ENCODE measurements around the gene FGA.
"Not testable (repeated sequence)": the region's sequence is repeated elsewhere in the genome, so short reads cannot be mapped to it uniquely, and the experiment has no call there.

The FGA gene

DNA sequence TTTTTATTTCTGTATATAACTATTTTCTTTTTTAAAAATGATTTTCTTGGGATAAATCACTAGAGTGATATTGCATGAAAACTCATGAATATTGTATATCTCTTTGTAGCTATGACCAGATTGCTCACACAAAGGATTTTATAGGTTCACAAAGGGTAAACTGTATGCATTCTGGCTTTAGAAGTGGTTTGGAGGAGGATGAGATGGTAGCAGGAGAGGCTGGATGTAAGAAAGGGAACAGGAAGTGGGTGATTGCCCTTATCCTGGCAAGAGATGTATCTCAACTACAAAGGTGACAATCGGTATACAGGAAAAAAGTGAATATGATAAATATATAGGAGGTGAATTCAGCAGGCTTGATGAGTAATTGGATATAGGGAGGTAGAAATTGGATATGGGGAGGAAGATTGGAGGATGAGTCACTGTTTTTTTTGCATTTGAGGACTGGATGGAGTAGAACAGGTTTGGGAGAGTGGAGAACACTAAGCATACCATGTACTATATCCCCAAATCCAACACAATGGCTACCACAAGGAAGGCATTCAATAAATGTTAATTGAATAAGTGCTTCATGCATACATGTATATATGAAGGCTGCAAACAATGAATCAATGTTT lies 12.0 kb upstream of the FGA start:
- Histone ChIP-seq H3K4me2 (ENCODE audit: low read length) (no peak overlapping the region), H3K4me3 (ENCODE audit: low read depth, low read length) (no peak overlapping the region), H3K23ac (ENCODE audit: low read length) (no peak overlapping the region), H2BK120ac (ENCODE audit: insufficient read depth, low read length, poor library complexity) (no peak overlapping the region), H3K14ac (ENCODE audit: low read length) (no peak overlapping the region), H3K9me3 (ENCODE audit: insufficient read depth, low read depth, low read length) (no peaks in the 10 kb centered on the region), H4K12ac (ENCODE audit: low read depth, low read length) (no peak overlapping the region), H4K8ac (ENCODE audit: low read depth, low read length) (no peak overlapping the region), H2BK12ac (ENCODE audit: low read length) (no peak overlapping the region), H2AK5ac (ENCODE audit: low read length) (no peak overlapping the region), H3K27me3 (ENCODE audit: insufficient read depth, low read length) (no peaks in the 10 kb centered on the region), H3K4me1 (ENCODE audit: control insufficient read depth in 1 of 2, insufficient read depth in 2 of 2, low read length in 2 of 2) (no peaks in the 10 kb centered on the region), H3K36me3 (ENCODE audit: control insufficient read depth in 1 of 2, insufficient read depth in 2 of 2, low read length in 2 of 2) (no peaks in the 10 kb centered on the region), H4K91ac (ENCODE audit: low read depth, low read length) (no peak overlapping the region), H2BK5ac (ENCODE audit: low read depth, low read length, poor library complexity) (no peak overlapping the region), H3K9ac (ENCODE audit: low read length) (no peak overlapping the region), H3K18ac (ENCODE audit: low read length) (no peak overlapping the region), H2AFZ (ENCODE audit: insufficient read depth, low read length, poor library complexity) (no peak overlapping the region), H3K27ac (ENCODE audit: low read depth, low read length) (no peak overlapping the region), H3K79me1 (ENCODE audit: low read length) (no peaks in the 10 kb centered on the region), H3K79me2 (ENCODE audit: control insufficient read depth, insufficient read depth, low read length, poor library complexity) (no peaks in the 10 kb centered on the region), H3K4ac (ENCODE audit: low read depth, low read length) (no peak overlapping the region)
- DNase-seq = no peak
- WGBS (ENCODE audit: extremely low coverage, insufficient coverage, insufficient read length) = no CpG with 5 or more reads among the region's 1 CpG

DNA sequence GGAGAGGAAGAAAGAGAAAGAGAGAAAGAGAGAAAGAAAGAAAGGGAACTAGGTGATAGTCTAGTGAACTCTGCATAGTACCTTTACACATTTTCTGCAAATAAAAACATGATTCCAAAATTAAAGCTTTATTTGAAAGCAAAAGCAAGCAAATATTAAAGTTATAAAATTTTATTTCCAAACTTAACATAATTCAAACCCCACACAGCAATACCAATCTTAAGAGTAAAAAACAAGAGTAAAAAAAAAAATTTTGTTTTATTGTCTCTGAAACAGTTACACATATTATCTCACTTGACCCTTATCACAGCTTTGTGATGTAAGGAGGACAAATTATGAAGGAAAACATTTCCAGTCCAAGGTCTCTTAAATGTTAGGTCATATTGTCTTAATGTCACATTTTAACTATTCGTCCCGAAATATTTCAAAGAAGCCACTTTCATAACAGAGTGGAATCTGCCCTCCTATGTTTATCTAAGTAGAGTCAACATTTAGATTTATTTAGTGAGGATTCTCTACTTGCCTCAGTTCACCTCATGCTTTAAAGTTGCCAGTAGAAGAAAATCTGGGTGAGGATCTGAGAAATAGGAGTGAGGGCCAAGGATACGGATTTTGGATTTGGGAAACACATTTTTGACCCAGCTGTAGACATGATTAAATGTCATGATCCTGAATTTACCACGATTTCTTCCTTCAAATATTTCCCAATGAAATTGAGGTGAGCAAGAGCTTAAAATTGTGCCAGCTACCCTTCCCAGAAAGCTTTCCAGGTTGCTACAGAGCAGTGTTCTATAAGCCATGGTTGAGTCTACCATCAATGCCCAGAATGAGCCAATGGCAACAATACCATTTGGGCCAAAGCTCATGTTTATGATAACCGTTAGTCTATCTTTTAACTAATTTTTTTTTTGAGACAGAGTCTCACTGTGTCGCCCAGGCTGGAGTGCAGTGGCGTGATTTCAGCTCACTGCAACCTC lies 7.5 kb upstream of the FGA start:
- no peak overlapping the region for H4K12ac ChIP-seq (ENCODE audit: low read depth, low read length)
- no peak overlapping the region for H2BK12ac ChIP-seq (ENCODE audit: low read length)
- H3K23ac ChIP-seq (ENCODE audit: low read length) = no peak overlapping the region
- no peaks in the 10 kb centered on the region for H3K27me3 ChIP-seq (ENCODE audit: insufficient read depth, low read length)
- no peak overlapping the region for H3K4me2 ChIP-seq (ENCODE audit: low read length)
- no peaks in the 10 kb centered on the region for H3K4me1 ChIP-seq (ENCODE audit: control insufficient read depth in 1 of 2, insufficient read depth in 2 of 2, low read length in 2 of 2)
- H3K36me3 ChIP-seq (ENCODE audit: control insufficient read depth in 1 of 2, insufficient read depth in 2 of 2, low read length in 2 of 2) = no peaks in the 10 kb centered on the region
- no peak overlapping the region for H3K9ac ChIP-seq (ENCODE audit: low read length)
- no peak overlapping the region for H2BK120ac ChIP-seq (ENCODE audit: insufficient read depth, low read length, poor library complexity)
- no peak overlapping the region for H4K91ac ChIP-seq (ENCODE audit: low read depth, low read length)
- H4K8ac ChIP-seq (ENCODE audit: low read depth, low read length) = no peak overlapping the region
- no peaks in the 10 kb centered on the region for H3K79me1 ChIP-seq (ENCODE audit: low read length)
- no peak for DNase-seq
- no peak overlapping the region for H3K4me3 ChIP-seq (ENCODE audit: low read depth, low read length)
- no peak overlapping the region for H2AK5ac ChIP-seq (ENCODE audit: low read length)
- H3K27ac ChIP-seq (ENCODE audit: low read depth, low read length) = no peak overlapping the region
- H3K9me3 ChIP-seq (ENCODE audit: insufficient read depth, low read depth, low read length) = no peaks in the 10 kb centered on the region
- H3K4ac ChIP-seq (ENCODE audit: low read depth, low read length) = no peak overlapping the region
- no peak overlapping the region for H3K14ac ChIP-seq (ENCODE audit: low read length)
- H3K18ac ChIP-seq (ENCODE audit: low read length) = no peak overlapping the region
- H2AFZ ChIP-seq (ENCODE audit: insufficient read depth, low read length, poor library complexity) = no peak overlapping the region
- no peak overlapping the region for H2BK5ac ChIP-seq (ENCODE audit: low read depth, low read length, poor library complexity)
- no CpG with 5 or more reads among the region's 7 CpGs for WGBS (ENCODE audit: extremely low coverage, insufficient coverage, insufficient read length)
- no peaks in the 10 kb centered on the region for H3K79me2 ChIP-seq (ENCODE audit: control insufficient read depth, insufficient read depth, low read length, poor library complexity)

GRCh38 chr4:154597281-154597680 lies 6.7 kb upstream of the FGA start:
- not testable (repeated sequence) for H3K4me3 ChIP-seq (ENCODE audit: low read depth, low read length); DNase-seq

DNA sequence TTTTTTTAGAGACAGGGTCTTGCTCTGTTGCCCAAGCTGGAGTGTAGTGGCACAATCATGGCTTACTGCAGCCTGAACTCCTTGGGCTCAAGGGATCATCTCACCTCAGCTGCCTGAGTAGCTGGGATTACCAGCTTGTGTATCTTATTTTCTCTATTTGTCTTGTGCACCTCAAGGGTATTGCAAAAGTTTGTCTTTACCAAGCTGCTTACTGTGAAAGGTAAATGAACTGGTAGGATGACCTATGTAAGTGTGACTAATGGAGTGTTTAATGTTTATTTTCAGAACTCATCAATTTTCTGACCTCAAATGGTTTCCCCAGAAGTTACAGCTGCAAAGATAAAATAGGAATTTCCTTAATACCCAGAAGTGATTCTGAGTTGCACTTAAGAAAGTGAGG lies 5.3 kb upstream of the FGA start:
- no peak overlapping the region for H4K8ac ChIP-seq (ENCODE audit: low read depth, low read length)
- H3K4ac ChIP-seq (ENCODE audit: low read depth, low read length) = no peak overlapping the region
- no peak overlapping the region for H3K9ac ChIP-seq (ENCODE audit: low read length)
- no peak overlapping the region for H3K23ac ChIP-seq (ENCODE audit: low read length)
- H4K12ac ChIP-seq (ENCODE audit: low read depth, low read length) = no peak overlapping the region
- H3K79me2 ChIP-seq (ENCODE audit: control insufficient read depth, insufficient read depth, low read length, poor library complexity) = no peaks in the 10 kb centered on the region
- no peaks in the 10 kb centered on the region for H3K4me1 ChIP-seq (ENCODE audit: control insufficient read depth in 1 of 2, insufficient read depth in 2 of 2, low read length in 2 of 2)
- H3K18ac ChIP-seq (ENCODE audit: low read length) = no peak overlapping the region
- H3K4me3 ChIP-seq (ENCODE audit: low read depth, low read length) = no peak overlapping the region
- H3K27ac ChIP-seq (ENCODE audit: low read depth, low read length) = no peak overlapping the region
- no peaks in the 10 kb centered on the region for H3K79me1 ChIP-seq (ENCODE audit: low read length)
- H3K4me2 ChIP-seq (ENCODE audit: low read length) = no peak overlapping the region
- H2BK5ac ChIP-seq (ENCODE audit: low read depth, low read length, poor library complexity) = no peak overlapping the region
- H2BK120ac ChIP-seq (ENCODE audit: insufficient read depth, low read length, poor library complexity) = no peak overlapping the region
- no peak overlapping the region for H2AK5ac ChIP-seq (ENCODE audit: low read length)
- no peak for DNase-seq
- no peak overlapping the region for H4K91ac ChIP-seq (ENCODE audit: low read depth, low read length)
- no peak overlapping the region for H2BK12ac ChIP-seq (ENCODE audit: low read length)
- H2AFZ ChIP-seq (ENCODE audit: insufficient read depth, low read length, poor library complexity) = no peak overlapping the region
- H3K27me3 ChIP-seq (ENCODE audit: insufficient read depth, low read length) = no peaks in the 10 kb centered on the region
- H3K9me3 ChIP-seq (ENCODE audit: insufficient read depth, low read depth, low read length) = no peaks in the 10 kb centered on the region
- no peaks in the 10 kb centered on the region for H3K36me3 ChIP-seq (ENCODE audit: control insufficient read depth in 1 of 2, insufficient read depth in 2 of 2, low read length in 2 of 2)
- no peak overlapping the region for H3K14ac ChIP-seq (ENCODE audit: low read length)

More at GRCh38 chr4:154597281-154597680, 6.7 kb upstream of the FGA start:
- not testable (repeated sequence) for H2AK5ac ChIP-seq (ENCODE audit: low read length); H3K27ac ChIP-seq (ENCODE audit: low read depth, low read length); H2BK12ac ChIP-seq (ENCODE audit: low read length); H3K79me1 ChIP-seq (ENCODE audit: low read length); H3K9me3 ChIP-seq (ENCODE audit: insufficient read depth, low read depth, low read length); H4K12ac ChIP-seq (ENCODE audit: low read depth, low read length); H3K4ac ChIP-seq (ENCODE audit: low read depth, low read length); H3K4me2 ChIP-seq (ENCODE audit: low read length); H3K79me2 ChIP-seq (ENCODE audit: control insufficient read depth, insufficient read depth, low read length, poor library complexity); H3K18ac ChIP-seq (ENCODE audit: low read length); H2BK5ac ChIP-seq (ENCODE audit: low read depth, low read length, poor library complexity); H3K14ac ChIP-seq (ENCODE audit: low read length); H3K9ac ChIP-seq (ENCODE audit: low read length); H3K23ac ChIP-seq (ENCODE audit: low read length); H3K4me1 ChIP-seq (ENCODE audit: control insufficient read depth in 1 of 2, insufficient read depth in 2 of 2, low read length in 2 of 2); H2AFZ ChIP-seq (ENCODE audit: insufficient read depth, low read length, poor library complexity); H3K27me3 ChIP-seq (ENCODE audit: insufficient read depth, low read length); H4K8ac ChIP-seq (ENCODE audit: low read depth, low read length); H3K36me3 ChIP-seq (ENCODE audit: control insufficient read depth in 1 of 2, insufficient read depth in 2 of 2, low read length in 2 of 2); H2BK120ac ChIP-seq (ENCODE audit: insufficient read depth, low read length, poor library complexity); H4K91ac ChIP-seq (ENCODE audit: low read depth, low read length)
- no CpG with 5 or more reads among the region's 11 CpGs for WGBS (ENCODE audit: extremely low coverage, insufficient coverage, insufficient read length)
